Spleen (tissue), 7 donors: Measurements from ENCODE around the gene RGS16.

Experiments used
- POLR2A ChIP-seq, 3 donors: fragments of 450-650 bp; IDR thresholded peaks; one replicate each; pipeline ENCODE4 v1.5.1; 2017; ENCODE audit warnings: antibody characterized with exemption in 3 of 3, mild to moderate bottlenecking in 1 of 3
- TF ChIP-seq, protein P1 (sequence below), 11 experiments: fragments of 200-600 bp in 7 of 11; fragments of 450-650 bp in 4 of 11; sonication (generic) in 4 of 11; IDR thresholded peaks in 8 of 11; conservative IDR thresholded peaks in 3 of 11; 1 replicate in 7 of 11; 2 replicates in 4 of 11; pipeline versions ENCODE4 v1.4.0 to v1.8.0; 2016 to 2021; ENCODE audit warnings: antibody characterized with exemption in 11 of 11, inconsistent platforms in 4 of 11, mild to moderate bottlenecking in 1 of 11
- donor health status: DM: no; HTN: no; CAD: no; lungs with moderate emphysema.
- donor health status: DM: no; HTN: no; CAD: no.
- donor health status: DM: no; HTN: no; CAD: no.

DNA sequence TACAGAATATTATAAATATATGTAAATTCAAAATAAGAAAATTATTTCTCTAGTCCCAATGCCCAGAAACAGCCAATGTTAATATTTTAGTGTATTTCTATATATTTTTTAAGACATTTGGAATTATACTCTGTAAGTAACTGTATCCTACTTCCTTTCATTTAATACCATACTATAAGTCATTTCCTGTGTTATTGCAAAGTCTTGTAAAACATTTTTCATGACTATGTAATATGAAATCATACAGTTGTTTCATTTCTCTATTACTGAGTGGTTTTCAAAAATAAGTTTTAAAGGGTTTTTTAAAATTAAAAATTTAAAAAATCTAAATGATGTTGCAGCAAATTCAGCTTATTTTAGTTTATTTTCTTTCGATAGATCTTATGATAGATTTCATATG, 17.1 kb downstream of the RGS16 start:
- no peak for TF ChIP-seq POLR2A (IDR thresholded peaks at IDR 0.05)
- TF ChIP-seq, protein P1, sequence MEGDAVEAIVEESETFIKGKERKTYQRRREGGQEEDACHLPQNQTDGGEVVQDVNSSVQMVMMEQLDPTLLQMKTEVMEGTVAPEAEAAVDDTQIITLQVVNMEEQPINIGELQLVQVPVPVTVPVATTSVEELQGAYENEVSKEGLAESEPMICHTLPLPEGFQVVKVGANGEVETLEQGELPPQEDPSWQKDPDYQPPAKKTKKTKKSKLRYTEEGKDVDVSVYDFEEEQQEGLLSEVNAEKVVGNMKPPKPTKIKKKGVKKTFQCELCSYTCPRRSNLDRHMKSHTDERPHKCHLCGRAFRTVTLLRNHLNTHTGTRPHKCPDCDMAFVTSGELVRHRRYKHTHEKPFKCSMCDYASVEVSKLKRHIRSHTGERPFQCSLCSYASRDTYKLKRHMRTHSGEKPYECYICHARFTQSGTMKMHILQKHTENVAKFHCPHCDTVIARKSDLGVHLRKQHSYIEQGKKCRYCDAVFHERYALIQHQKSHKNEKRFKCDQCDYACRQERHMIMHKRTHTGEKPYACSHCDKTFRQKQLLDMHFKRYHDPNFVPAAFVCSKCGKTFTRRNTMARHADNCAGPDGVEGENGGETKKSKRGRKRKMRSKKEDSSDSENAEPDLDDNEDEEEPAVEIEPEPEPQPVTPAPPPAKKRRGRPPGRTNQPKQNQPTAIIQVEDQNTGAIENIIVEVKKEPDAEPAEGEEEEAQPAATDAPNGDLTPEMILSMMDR (IDR thresholded peaks at IDR 0.05 in 8 of 11, conservative IDR thresholded peaks at IDR 0.05 in 3 of 11): no peak
